ENCODE measurements around the gene COMT.

DNA sequence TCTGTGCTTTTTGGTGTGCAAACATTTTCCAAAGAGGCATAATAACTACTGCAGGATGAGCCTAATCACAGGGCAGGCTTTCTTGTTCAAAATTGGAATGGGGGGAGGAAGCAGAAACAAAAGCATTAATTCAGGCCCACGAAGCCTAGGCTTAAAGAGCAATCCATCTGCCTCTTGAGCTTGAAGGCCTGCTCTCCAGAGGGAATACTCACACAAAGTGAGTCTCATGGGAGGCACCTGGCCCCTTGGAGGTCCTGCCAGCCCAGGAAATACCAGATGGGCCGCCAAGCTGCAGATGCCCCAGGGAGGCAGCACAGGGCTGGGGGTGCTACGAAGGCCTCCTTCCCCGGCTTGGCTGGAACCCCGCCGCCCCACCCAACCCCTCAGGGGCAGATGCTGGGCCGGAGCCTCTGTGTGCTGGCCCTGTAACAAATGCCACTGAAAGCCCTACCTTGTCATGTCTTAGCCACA, 39.3 kb upstream of the COMT start:
- TF ChIP-seq POLR2AphosphoS5 (IDR thresholded peaks at IDR 0.05; ENCODE audit: control insufficient read depth, insufficient read depth, low read depth, low read length) (no peak), SAFB2 (IDR thresholded peaks at IDR 0.05; ENCODE audit: borderline replicate concordance, low read depth, low read length, severe bottlenecking) (no peak), KLF13 (tag; IDR thresholded peaks at IDR 0.05; ENCODE audit: borderline replicate concordance, low read depth) (peak; percentile 37; the same call in 1 of the 2 replicates), SIX5 (IDR thresholded peaks at IDR 0.05; ENCODE audit: borderline replicate concordance in 1 of 2, insufficient read depth in 1 of 2, low read depth in 1 of 2, low read length in 2 of 2) (no peak)
